Measurements from ENCODE around the gene TMEM164.

DNA sequence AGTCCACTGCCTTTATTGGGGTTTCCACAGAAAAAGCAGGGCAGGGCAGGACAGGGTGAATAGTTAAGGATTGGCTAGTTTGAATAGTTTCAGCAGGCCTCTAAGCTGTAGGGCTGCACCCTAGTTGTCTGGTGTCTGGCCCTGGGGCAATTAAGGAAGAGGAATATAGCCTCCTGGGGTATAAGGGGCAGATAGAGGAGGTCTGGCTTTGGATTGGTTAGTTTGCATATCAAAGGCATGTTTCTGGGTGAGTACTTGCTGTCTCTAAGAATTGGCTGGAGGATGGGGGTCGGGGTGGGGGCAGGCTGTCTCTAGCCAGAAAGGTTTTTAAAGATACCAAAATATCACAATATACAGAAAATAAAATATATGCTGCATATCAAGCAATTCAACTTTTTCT lies 100.4 kb downstream of the TMEM164 start:
- TF ChIP-seq POLR2A (IDR thresholded peaks at IDR 0.05; ENCODE audit: low read depth, low read length) (no peak), TAF1 (IDR thresholded peaks at IDR 0.05; ENCODE audit: borderline replicate concordance, low read depth, low read length) (no peak)

Data from GM12892 (cell line).